ENCODE results near the gene ACCSL. TPM values are rescaled to one million over a fixed set of nuclear protein-coding genes. Genes with fewer than 3 reads are reported as not detected.

Gene ACCSL
- total RNA-seq, 4 donors from 2014 or later: not detected

DNA sequence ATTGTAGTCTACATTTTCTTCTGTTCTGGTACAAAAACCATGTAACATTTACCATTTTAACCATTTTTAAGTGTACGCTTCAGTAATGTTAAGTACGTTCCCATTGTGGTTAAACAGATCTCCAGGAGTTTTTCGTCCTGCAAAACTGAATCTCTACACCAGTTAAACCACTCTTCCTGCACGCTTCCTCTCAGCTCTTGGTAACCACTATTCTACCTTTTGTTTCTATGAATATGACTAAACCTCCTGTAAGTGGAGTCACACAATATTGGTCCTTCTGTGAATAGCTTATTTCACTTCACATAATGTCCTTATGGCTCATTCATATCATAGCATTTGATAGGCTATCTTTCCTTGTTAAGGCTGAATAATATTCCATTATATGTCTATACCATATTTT, 40.6 kb downstream of the ACCSL start:
- intact Hi-C loops (cut with DNase I; ENCODE audit: low total_unique reads) (no loop called here), in situ Hi-C loops (cut with MboI; ENCODE audit: low pct_ligation_motif_present in 1 of 4, low pct_unique_long_range_greater_than_20kb in 1 of 4, low sequenced_read_pairs in 3 of 4) (loop anchor here in 1 of 4 donors (25.0 kb wide), 1 partner anchor 449 kb away; no protein-coding TSS in a partner anchor)
- H3K4me3 ChIP-seq: no peak overlapping the region
- TF ChIP-seq POLR2AphosphoS5 (IDR thresholded peaks at IDR 0.05) (no peak), EP300 (IDR thresholded peaks at IDR 0.05; ENCODE audit: low read depth) (no peak), POLR2A (IDR thresholded peaks at IDR 0.05) (no peak)
- TF ChIP-seq, protein P1, sequence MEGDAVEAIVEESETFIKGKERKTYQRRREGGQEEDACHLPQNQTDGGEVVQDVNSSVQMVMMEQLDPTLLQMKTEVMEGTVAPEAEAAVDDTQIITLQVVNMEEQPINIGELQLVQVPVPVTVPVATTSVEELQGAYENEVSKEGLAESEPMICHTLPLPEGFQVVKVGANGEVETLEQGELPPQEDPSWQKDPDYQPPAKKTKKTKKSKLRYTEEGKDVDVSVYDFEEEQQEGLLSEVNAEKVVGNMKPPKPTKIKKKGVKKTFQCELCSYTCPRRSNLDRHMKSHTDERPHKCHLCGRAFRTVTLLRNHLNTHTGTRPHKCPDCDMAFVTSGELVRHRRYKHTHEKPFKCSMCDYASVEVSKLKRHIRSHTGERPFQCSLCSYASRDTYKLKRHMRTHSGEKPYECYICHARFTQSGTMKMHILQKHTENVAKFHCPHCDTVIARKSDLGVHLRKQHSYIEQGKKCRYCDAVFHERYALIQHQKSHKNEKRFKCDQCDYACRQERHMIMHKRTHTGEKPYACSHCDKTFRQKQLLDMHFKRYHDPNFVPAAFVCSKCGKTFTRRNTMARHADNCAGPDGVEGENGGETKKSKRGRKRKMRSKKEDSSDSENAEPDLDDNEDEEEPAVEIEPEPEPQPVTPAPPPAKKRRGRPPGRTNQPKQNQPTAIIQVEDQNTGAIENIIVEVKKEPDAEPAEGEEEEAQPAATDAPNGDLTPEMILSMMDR (IDR thresholded peaks at IDR 0.05): no peak
- no peaks in the 10 kb centered on the region for H3K9me3 ChIP-seq
- no peaks in the 10 kb centered on the region for H3K27me3 ChIP-seq
- WGBS, 2 donors (ENCODE audit: low coverage in 1 of 2): 68 to 80% methylated on average over 4 of the region's 4 CpGs
- H3K4me1 ChIP-seq: no peaks in the 10 kb centered on the region
- no peaks in the 10 kb centered on the region for H3K36me3 ChIP-seq
- DNase-seq: no peak
- no peak overlapping the region for H3K27ac ChIP-seq

DNA sequence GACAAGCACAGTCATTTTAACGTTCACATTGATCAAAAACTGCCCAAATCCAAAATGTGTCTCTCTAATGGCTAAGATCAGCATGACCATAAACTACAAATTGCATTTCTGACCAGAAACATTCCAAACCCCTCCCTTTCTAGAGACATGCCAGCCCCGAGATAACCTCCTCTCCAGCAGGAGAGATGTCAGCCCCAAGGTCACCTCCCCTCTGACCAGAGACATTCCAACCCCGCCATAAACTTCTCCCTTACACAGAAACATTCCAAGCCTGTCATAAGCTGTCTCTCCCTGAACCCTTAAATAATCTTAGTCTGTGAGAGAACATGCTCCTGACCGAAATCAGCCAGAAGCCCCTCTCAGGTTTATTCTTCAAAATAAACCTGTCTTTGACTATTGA, 41.1 kb downstream of the ACCSL start:
- Histone ChIP-seq H3K36me3 (no peaks in the 10 kb centered on the region), H3K27me3 (no peaks in the 10 kb centered on the region), H3K4me3 (no peak overlapping the region), H3K27ac (no peak overlapping the region), H3K9me3 (no peaks in the 10 kb centered on the region), H3K4me1 (no peaks in the 10 kb centered on the region)
- TF ChIP-seq POLR2A (IDR thresholded peaks at IDR 0.05): no peak
- no peak for TF ChIP-seq POLR2AphosphoS5 (IDR thresholded peaks at IDR 0.05)
- no peak for TF ChIP-seq EP300 (IDR thresholded peaks at IDR 0.05; ENCODE audit: low read depth)
- TF ChIP-seq, protein P1 (IDR thresholded peaks at IDR 0.05): no peak
- in situ Hi-C loops (cut with MboI; ENCODE audit: low pct_ligation_motif_present in 1 of 4, low pct_unique_long_range_greater_than_20kb in 1 of 4, low sequenced_read_pairs in 3 of 4): loop anchor here in 1 of 4 donors (25.0 kb wide), 1 partner anchor 448 kb away; no protein-coding TSS in a partner anchor
- intact Hi-C loops (cut with DNase I; ENCODE audit: low total_unique reads): no loop called here
- WGBS, 2 donors (ENCODE audit: low coverage in 1 of 2): 90 to 94% methylated on average over 4 of the region's 4 CpGs
- DNase-seq: no peak

DNA sequence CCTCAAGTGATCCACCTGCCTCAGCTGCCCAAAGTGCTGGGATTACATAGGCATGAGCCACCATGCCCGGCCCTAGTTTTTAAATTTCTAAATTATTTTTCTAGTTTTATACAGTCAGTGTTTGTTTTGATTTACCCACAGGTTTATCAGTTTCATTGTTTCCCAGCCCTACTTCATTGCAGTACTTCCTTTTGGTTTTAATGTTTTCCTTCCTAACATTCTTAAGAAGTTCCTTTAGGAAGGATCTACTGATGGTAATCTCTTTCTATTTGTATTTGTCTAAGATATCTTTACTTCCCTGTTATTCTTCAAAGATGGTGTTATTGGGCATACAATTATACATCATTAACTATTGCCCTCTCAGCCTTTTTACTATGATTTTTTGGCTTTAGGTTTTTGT, 42.8 kb downstream of the ACCSL start:
- H3K27ac ChIP-seq: no peak overlapping the region
- H3K36me3 ChIP-seq: no peaks in the 10 kb centered on the region
- DNase-seq: no peak
- no peak overlapping the region for H3K4me3 ChIP-seq
- WGBS, 2 donors (ENCODE audit: low coverage in 1 of 2): 83 to 88% methylated on average over 1 of the region's 1 CpG
- H3K4me1 ChIP-seq: peaks cover 0 to 13% (median 1%) of the 10 kb centered on the region in 4 donors
- intact Hi-C loops (cut with DNase I; ENCODE audit: low total_unique reads): no loop called here
- H3K27me3 ChIP-seq: no peaks in the 10 kb centered on the region
- in situ Hi-C loops (cut with MboI; ENCODE audit: low pct_ligation_motif_present in 1 of 4, low pct_unique_long_range_greater_than_20kb in 1 of 4, low sequenced_read_pairs in 3 of 4): loop anchor here in 2 of 4 donors (10.0 to 25.0 kb wide), 2 partner anchors 447 to 454 kb away; no protein-coding TSS in a partner anchor
- TF ChIP-seq POLR2A (IDR thresholded peaks at IDR 0.05) (no peak), POLR2AphosphoS5 (IDR thresholded peaks at IDR 0.05) (no peak), EP300 (IDR thresholded peaks at IDR 0.05; ENCODE audit: low read depth) (no peak)
- TF ChIP-seq, protein P1 (IDR thresholded peaks at IDR 0.05): no peak
- H3K9me3 ChIP-seq: no peaks in the 10 kb centered on the region

DNA sequence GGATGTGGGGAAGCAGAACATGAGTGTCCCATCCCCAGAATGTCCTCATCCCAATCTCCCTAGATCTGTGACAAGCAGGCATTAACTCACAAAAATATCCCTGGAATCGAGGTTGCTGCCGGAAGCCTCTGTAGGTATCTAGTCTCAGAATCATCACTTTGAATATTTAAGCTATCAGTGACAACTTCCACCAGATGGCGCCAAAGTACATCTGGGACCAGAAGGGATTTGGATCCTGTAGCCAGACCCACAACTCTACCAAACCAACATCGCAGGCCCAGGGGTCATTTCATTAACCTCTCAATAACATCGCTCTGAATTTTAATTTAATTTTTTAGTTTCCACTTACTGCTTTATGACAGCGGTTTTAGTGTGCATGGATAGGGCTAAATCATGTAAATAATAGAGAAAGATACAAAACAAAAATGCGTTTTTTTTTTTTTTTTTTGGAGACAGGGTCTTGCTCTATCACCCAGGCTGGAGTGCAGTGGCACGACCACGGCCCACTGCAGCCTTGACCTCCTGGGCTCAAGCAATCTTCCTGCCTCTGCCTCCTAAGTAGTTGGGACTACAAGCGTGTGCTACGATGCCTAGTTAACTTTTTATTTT, 46.6 kb downstream of the ACCSL start:
- H3K4me3 ChIP-seq: no peak overlapping the region
- peak; percentile 87 for DNase-seq
- in situ Hi-C loops (cut with MboI; ENCODE audit: low pct_ligation_motif_present in 1 of 4, low pct_unique_long_range_greater_than_20kb in 1 of 4, low sequenced_read_pairs in 3 of 4): loop anchor here in 2 of 4 donors (10.0 to 25.0 kb wide), 2 partner anchors 443 to 450 kb away; no protein-coding TSS in a partner anchor
- no peak for TF ChIP-seq POLR2A (IDR thresholded peaks at IDR 0.05)
- TF ChIP-seq, protein P1 (IDR thresholded peaks at IDR 0.05): peak; percentile 69 to 82 (median 74)
- H3K27me3 ChIP-seq: no peaks in the 10 kb centered on the region
- H3K36me3 ChIP-seq: no peaks in the 10 kb centered on the region
- H3K9me3 ChIP-seq: no peaks in the 10 kb centered on the region
- H3K4me1 ChIP-seq: peaks cover 7 to 24% (median 11%) of the 10 kb centered on the region in 4 donors
- intact Hi-C loops (cut with DNase I; ENCODE audit: low total_unique reads): no loop called here
- H3K27ac ChIP-seq: no peak overlapping the region
- whole genome bisulfite sequencing, 2 donors (ENCODE audit: low coverage in 1 of 2): 12 to 23% methylated on average over 4 to 11 of the region's 11 CpGs
